ENCODE results near the gene MLX.

GRCh38 chr17:42598905-42599304 is 32.0 kb downstream of the MLX start:
- TF ChIP-seq CTCF (IDR thresholded peaks at IDR 0.05) (no peak), POLR2A (IDR thresholded peaks at IDR 0.05) (no peak), POLR2AphosphoS5 (IDR thresholded peaks at IDR 0.05; ENCODE audit: insufficient read depth in 1 of 2, low read depth in 1 of 2) (no peak)
